ENCODE measurements around the gene NUDT1.

GRCh38 chr7:2248984-2249694 is 7.1 kb downstream of the NUDT1 start:
- TF ChIP-seq POLR2AphosphoS5 (IDR thresholded peaks at IDR 0.05; ENCODE audit: low read depth, low read length) (0 out of 2 replicates have a peak, but pooled peaks have one; percentile 54), POLR2A (IDR thresholded peaks at IDR 0.05; ENCODE audit: low read depth, low read length) (peak; percentile 53; the same call in 1 of the 2 replicates), POU2F2 (IDR thresholded peaks at IDR 0.05; ENCODE audit: low read depth, low read length) (peak; percentile 53; the same call in 1 of the 2 replicates), SPI1 (IDR thresholded peaks at IDR 0.05; ENCODE audit: low read depth, low read length) (no peak), PAX5 (IDR thresholded peaks at IDR 0.05; ENCODE audit: insufficient read depth, low read length, severe bottlenecking) (no peak)

All from GM12891 (cell line).